ENCODE measurements around the gene MON1B. TPM values are rescaled to one million over a fixed set of nuclear protein-coding genes. Genes with fewer than 3 reads are reported as not detected.

MON1B gene
- total RNA-seq, 1 experiment from 2014 or later: 67.1 TPM

DNA sequence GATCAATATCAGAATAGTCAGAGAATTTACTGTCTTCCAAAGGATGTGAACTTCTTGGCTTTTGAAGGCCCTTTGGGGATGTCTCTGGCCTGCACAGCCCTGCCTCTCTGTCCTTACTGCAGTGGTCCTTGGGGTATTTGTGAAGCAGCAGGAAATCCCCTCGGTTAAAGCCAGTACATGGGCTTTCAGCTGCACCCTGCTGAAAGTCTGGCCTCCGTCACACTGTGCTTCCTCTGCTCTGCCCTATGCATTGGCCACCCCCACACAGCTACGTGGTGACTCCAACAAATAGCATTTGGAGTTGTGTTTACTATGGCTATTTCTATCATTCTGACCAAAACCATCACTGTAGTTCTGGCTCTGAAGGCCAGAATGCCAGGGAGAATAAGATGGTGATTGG is 29.4 kb downstream of the MON1B start:
- no peaks in the 10 kb centered on the region for H3K9me3 Mint-ChIP-seq (ENCODE audit: unreplicated experiment)
- no TSS peak for BruUV-seq (replicated peaks)
- no peaks in the 10 kb centered on the region for H3K36me3 Mint-ChIP-seq (ENCODE audit: insufficient read depth, unreplicated experiment)
- ChIA-PET POLR2A (interaction anchor here (0.6 kb wide), 1 partner anchor 51 kb away, joined by 5 read pairs; no protein-coding TSS in a partner anchor), CTCF (no interaction called here)
- H3K27me3 ChIP-seq (replicated peaks; ENCODE audit: control insufficient read depth, insufficient read depth, low read length): no peaks in the 10 kb centered on the region
- no peak overlapping the region for H3K27ac Mint-ChIP-seq (ENCODE audit: unreplicated experiment)
- H3K4me3 Mint-ChIP-seq (ENCODE audit: unreplicated experiment): no peak overlapping the region
- DNase-seq: no peak
- H3K27me3 Mint-ChIP-seq (ENCODE audit: insufficient read depth, unreplicated experiment): no peaks in the 10 kb centered on the region
- no peaks in the 10 kb centered on the region for H3K9me3 ChIP-seq
- intact Hi-C loops (cut with micrococcal nuclease; ENCODE audit: unreplicated experiment): no loop called here
- no peak overlapping the region for H3K4me3 ChIP-seq (ENCODE audit: low read depth, low read length)
- no peaks in the 10 kb centered on the region for H3K4me1 Mint-ChIP-seq (ENCODE audit: low read depth, unreplicated experiment)
- no peaks in the 10 kb centered on the region for H3K4me1 ChIP-seq
- no peaks in the 10 kb centered on the region for H3K36me3 ChIP-seq (ENCODE audit: control insufficient read depth, insufficient read depth, low read length)
- TF ChIP-seq, protein P1, sequence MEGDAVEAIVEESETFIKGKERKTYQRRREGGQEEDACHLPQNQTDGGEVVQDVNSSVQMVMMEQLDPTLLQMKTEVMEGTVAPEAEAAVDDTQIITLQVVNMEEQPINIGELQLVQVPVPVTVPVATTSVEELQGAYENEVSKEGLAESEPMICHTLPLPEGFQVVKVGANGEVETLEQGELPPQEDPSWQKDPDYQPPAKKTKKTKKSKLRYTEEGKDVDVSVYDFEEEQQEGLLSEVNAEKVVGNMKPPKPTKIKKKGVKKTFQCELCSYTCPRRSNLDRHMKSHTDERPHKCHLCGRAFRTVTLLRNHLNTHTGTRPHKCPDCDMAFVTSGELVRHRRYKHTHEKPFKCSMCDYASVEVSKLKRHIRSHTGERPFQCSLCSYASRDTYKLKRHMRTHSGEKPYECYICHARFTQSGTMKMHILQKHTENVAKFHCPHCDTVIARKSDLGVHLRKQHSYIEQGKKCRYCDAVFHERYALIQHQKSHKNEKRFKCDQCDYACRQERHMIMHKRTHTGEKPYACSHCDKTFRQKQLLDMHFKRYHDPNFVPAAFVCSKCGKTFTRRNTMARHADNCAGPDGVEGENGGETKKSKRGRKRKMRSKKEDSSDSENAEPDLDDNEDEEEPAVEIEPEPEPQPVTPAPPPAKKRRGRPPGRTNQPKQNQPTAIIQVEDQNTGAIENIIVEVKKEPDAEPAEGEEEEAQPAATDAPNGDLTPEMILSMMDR (IDR thresholded peaks at IDR 0.05; ENCODE audit: insufficient read depth in 1 of 2, low read depth in 1 of 2, low read length in 1 of 2, severe bottlenecking in 1 of 2, unreplicated experiment in 1 of 2): no peak

- Histone ChIP-seq H3K27me3 (replicated peaks; ENCODE audit: control insufficient read depth, insufficient read depth, low read length) (no peaks in the 10 kb centered on the region), H3K4me1 (no peaks in the 10 kb centered on the region), H3K4me3 (ENCODE audit: low read depth, low read length) (no peak overlapping the region), H3K36me3 (ENCODE audit: control insufficient read depth, insufficient read depth, low read length) (no peaks in the 10 kb centered on the region), H3K9me3 (no peaks in the 10 kb centered on the region)
- H3K9me3 Mint-ChIP-seq (ENCODE audit: unreplicated experiment): no peaks in the 10 kb centered on the region
- no peaks in the 10 kb centered on the region for H3K4me1 Mint-ChIP-seq (ENCODE audit: low read depth, unreplicated experiment)
- POLR2A ChIA-PET: interaction anchor here (0.6 kb wide), 1 partner anchor 641 kb away, joined by 3 read pairs; no protein-coding TSS in a partner anchor
- no peak overlapping the region for H3K4me3 Mint-ChIP-seq (ENCODE audit: unreplicated experiment)
- no peaks in the 10 kb centered on the region for H3K36me3 Mint-ChIP-seq (ENCODE audit: insufficient read depth, unreplicated experiment)
- intact Hi-C loops (cut with micrococcal nuclease; ENCODE audit: unreplicated experiment): no loop called here
- no TSS peak for BruUV-seq (replicated peaks)
- no peak for DNase-seq
- CTCF ChIA-PET: no interaction called here
- TF ChIP-seq, protein P1 (IDR thresholded peaks at IDR 0.05; ENCODE audit: insufficient read depth in 1 of 2, low read depth in 1 of 2, low read length in 1 of 2, severe bottlenecking in 1 of 2, unreplicated experiment in 1 of 2): no peak
- H3K27me3 Mint-ChIP-seq (ENCODE audit: insufficient read depth, unreplicated experiment): no peaks in the 10 kb centered on the region
- no peak overlapping the region for H3K27ac Mint-ChIP-seq (ENCODE audit: unreplicated experiment)
Observed at GRCh38 chr16:77221482-77221881, 30.5 kb downstream of the MON1B start.

- TF ChIP-seq, protein P1 (IDR thresholded peaks at IDR 0.05; ENCODE audit: insufficient read depth in 1 of 2, low read depth in 1 of 2, low read length in 1 of 2, severe bottlenecking in 1 of 2, unreplicated experiment in 1 of 2): peak; percentile 48 to 57
- H3K27me3 ChIP-seq (replicated peaks; ENCODE audit: control insufficient read depth, insufficient read depth, low read length): no peaks in the 10 kb centered on the region
- no peaks in the 10 kb centered on the region for H3K9me3 ChIP-seq
- no TSS peak for BruUV-seq (replicated peaks)
- Mint-ChIP-seq H3K9me3 (ENCODE audit: unreplicated experiment) (no peaks in the 10 kb centered on the region), H3K27ac (ENCODE audit: unreplicated experiment) (no peak overlapping the region), H3K4me3 (ENCODE audit: unreplicated experiment) (no peak overlapping the region), H3K36me3 (ENCODE audit: insufficient read depth, unreplicated experiment) (no peaks in the 10 kb centered on the region), H3K27me3 (ENCODE audit: insufficient read depth, unreplicated experiment) (peaks cover 5% of the 10 kb centered on the region), H3K4me1 (ENCODE audit: low read depth, unreplicated experiment) (no peaks in the 10 kb centered on the region)
- intact Hi-C loops (cut with micrococcal nuclease; ENCODE audit: unreplicated experiment): no loop called here
- DNase-seq: peak in 1 of 2 experiments; percentile 46
- POLR2A ChIA-PET: no interaction called here
- no peak overlapping the region for H3K4me3 ChIP-seq (ENCODE audit: low read depth, low read length)
- no peaks in the 10 kb centered on the region for H3K4me1 ChIP-seq
- CTCF ChIA-PET: no interaction called here
- no peaks in the 10 kb centered on the region for H3K36me3 ChIP-seq (ENCODE audit: control insufficient read depth, insufficient read depth, low read length)
Observed at GRCh38 chr16:77223184-77223583, 32.2 kb downstream of the MON1B start.
